Neural progenitor cell (in vitro differentiated cells): Measurements from ENCODE around the gene CYP11A1.

Experiments
- EZH2phosphoT487 ChIP-seq: fragments of 200-600 bp; sonication (generic); IDR thresholded peaks from 2 replicates; pipeline ENCODE4 v1.6.1; 2017; ENCODE audit warnings: antibody characterized with exemption
- TF ChIP-seq, protein P1 (sequence below): fragments of 200-600 bp; sonication (generic); IDR thresholded peaks from 2 replicates; pipeline ENCODE4 v1.5.1; 2017; ENCODE audit warnings: antibody characterized with exemption, mild to moderate bottlenecking

DNA sequence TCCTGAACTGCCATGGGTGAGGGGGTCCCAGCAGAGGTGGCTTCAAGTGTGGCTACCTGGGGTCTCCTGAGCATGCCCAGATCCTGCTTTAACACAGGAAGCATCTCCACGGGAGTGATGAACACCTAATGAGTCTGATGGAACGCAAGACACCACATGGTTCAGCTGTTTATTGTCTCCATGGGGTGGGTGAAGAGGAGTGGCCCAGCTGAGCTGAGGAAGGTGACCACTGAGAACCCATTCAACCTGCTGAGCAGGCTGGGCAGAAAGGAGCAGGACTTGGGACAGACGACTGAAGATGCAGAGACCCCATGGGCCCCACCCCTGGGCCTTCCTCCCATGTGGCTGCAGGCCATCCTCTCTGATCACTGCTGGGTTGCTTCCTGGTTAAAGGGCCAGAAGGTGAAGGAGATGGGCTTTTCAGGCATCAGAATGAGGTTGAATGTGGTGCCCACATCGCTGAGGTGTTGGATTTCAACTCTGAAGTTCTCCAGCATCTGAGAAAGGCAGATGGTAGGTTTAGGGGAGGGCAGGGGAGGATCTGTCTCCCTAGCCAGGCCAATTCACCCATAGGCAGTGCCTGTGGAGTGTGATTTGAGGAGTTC, 29.7 kb downstream of the CYP11A1 start:
- no peak for TF ChIP-seq EZH2phosphoT487
- TF ChIP-seq, protein P1, sequence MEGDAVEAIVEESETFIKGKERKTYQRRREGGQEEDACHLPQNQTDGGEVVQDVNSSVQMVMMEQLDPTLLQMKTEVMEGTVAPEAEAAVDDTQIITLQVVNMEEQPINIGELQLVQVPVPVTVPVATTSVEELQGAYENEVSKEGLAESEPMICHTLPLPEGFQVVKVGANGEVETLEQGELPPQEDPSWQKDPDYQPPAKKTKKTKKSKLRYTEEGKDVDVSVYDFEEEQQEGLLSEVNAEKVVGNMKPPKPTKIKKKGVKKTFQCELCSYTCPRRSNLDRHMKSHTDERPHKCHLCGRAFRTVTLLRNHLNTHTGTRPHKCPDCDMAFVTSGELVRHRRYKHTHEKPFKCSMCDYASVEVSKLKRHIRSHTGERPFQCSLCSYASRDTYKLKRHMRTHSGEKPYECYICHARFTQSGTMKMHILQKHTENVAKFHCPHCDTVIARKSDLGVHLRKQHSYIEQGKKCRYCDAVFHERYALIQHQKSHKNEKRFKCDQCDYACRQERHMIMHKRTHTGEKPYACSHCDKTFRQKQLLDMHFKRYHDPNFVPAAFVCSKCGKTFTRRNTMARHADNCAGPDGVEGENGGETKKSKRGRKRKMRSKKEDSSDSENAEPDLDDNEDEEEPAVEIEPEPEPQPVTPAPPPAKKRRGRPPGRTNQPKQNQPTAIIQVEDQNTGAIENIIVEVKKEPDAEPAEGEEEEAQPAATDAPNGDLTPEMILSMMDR = no peak
